NOMO-1 treated with dmso at 0.1 percent for 144 hours (cell line): ENCODE measurements around the gene PITPNM1.
"Not testable (repeated sequence)": the region's sequence is repeated elsewhere in the genome, so short reads cannot be mapped to it uniquely, and the experiment has no call there.

Source experiments
- DNase-seq: peaks from one replicate; lab custom pipeline; 2025; ENCODE audit not compliant: unreplicated experiment; lab: John Stamatoyannopoulos, UW

Gene PITPNM1

GRCh38 chr11:67491276-67492068 lies 13.7 kb downstream of the PITPNM1 start:
- DNase-seq = no peak

GRCh38 chr11:67490727-67491065 lies 14.5 kb downstream of the PITPNM1 start:
- no peak for DNase-seq

GRCh38 chr11:67489885-67490726 lies 15.1 kb downstream of the PITPNM1 start:
- DNase-seq = no peak

GRCh38 chr11:67489203-67489884 lies 15.8 kb downstream of the PITPNM1 start:
- DNase-seq = no peak

GRCh38 chr11:67486481-67487195 lies 18.5 kb downstream of the PITPNM1 start:
- DNase-seq = no peak

GRCh38 chr11:67485873-67486361 lies 19.2 kb downstream of the PITPNM1 start:
- DNase-seq = not testable (repeated sequence)

GRCh38 chr11:67484847-67485311 lies 20.3 kb downstream of the PITPNM1 start:
- peak; percentile 39 for DNase-seq

GRCh38 chr11:67483831-67484665 lies 21.1 kb downstream of the PITPNM1 start:
- DNase-seq = no peak

- peak; percentile 99 for DNase-seq
Observed at GRCh38 chr11:67482827-67483798, 22.1 kb downstream of the PITPNM1 start, which contains the start of gene AIP. TSS of gene AIP (plus strand) at chr11:67483026. CDS start at chr11:67483159, 133 bp downstream.

- DNase-seq = peak; percentile 89
Observed at GRCh38 chr11:67482275-67482826, 22.8 kb downstream of the PITPNM1 start.

- DNase-seq = not testable (repeated sequence)
Observed at GRCh38 chr11:67477344-67478050, 27.7 kb downstream of the PITPNM1 start.

GRCh38 chr11:67476692-67477091 lies 28.5 kb downstream of the PITPNM1 start:
- DNase-seq = not testable (repeated sequence)

- no peak for DNase-seq
Observed at GRCh38 chr11:67472882-67473281, 32.3 kb downstream of the PITPNM1 start.

GRCh38 chr11:67470337-67471002 lies 34.7 kb downstream of the PITPNM1 start:
- DNase-seq = no peak

- DNase-seq = no peak
Observed at GRCh38 chr11:67469508-67469811, 35.7 kb downstream of the PITPNM1 start.

GRCh38 chr11:67468759-67469507 lies 36.2 kb downstream of the PITPNM1 start, which contains the start of gene TMEM134:
TSS of gene TMEM134 (minus strand) at chr11:67469251. CDS start at chr11:67469192, 59 bp downstream.
- DNase-seq = peak; percentile 79

- DNase-seq = no peak
Observed at GRCh38 chr11:67468456-67468758, 36.8 kb downstream of the PITPNM1 start.
